ELF-1 (cell line): Measurements from ENCODE around the gene PRPF38A.
"Not testable (repeated sequence)": the region's sequence is repeated elsewhere in the genome, so short reads cannot be mapped to it uniquely, and the experiment has no call there.

Source experiments
- DNase-seq: peaks from one replicate; pipeline ENCODE4 v3.0.0-alpha.2; 2016; ENCODE audit warnings: low read depth, low spot score

The PRPF38A gene, protein sequence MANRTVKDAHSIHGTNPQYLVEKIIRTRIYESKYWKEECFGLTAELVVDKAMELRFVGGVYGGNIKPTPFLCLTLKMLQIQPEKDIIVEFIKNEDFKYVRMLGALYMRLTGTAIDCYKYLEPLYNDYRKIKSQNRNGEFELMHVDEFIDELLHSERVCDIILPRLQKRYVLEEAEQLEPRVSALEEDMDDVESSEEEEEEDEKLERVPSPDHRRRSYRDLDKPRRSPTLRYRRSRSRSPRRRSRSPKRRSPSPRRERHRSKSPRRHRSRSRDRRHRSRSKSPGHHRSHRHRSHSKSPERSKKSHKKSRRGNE

DNA sequence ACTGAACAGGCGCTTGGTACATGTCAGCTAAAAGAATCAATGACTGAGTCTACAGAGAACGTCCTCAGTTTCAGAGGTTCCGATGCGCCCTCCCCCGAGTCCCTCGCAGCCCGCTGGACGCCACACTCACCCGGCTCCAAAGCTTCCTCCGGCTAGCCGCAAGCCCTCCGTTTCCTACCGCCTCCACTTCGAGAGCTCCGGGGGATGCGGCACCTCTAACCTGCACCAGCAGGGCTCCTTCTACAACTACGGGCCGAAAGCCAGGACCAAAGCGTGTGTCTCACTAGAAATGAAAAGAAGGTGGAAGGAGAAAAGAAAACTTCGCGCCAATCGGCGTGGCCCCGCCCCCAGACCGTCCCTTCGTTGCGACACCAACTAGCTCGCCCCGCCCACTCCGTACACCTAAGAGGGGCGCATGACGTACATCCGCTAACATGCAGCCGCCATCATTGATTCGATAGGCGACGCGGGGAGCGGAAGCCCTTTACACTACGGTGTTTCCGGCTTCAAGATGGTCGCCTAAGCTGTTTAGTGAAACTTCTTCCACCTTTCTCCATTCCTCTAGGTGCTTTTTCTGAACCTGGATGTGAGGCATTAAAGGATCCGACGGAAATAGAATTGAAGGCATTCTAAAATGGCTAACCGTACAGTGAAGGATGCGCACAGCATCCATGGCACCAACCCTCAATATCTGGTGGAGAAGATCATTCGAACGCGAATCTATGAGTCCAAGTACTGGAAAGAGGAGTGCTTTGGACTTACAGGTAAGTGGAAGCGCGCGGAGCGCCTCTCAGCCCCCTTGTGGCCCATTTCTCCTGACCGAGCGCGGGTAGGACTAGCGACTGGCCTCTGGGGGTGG, at the start of gene PRPF38A, which contains the start of gene ORC1:
TSS of gene PRPF38A (plus strand) at position 487 of the 859 bp plus-strand sequence. CDS start at position 635, 148 bp downstream.
TSS of gene ORC1 (minus strand) at position 308 of the 859 bp plus-strand sequence. CDS start 2,200 bp downstream, outside the sequence.
- DNase-seq, result peak; percentile 98

DNA sequence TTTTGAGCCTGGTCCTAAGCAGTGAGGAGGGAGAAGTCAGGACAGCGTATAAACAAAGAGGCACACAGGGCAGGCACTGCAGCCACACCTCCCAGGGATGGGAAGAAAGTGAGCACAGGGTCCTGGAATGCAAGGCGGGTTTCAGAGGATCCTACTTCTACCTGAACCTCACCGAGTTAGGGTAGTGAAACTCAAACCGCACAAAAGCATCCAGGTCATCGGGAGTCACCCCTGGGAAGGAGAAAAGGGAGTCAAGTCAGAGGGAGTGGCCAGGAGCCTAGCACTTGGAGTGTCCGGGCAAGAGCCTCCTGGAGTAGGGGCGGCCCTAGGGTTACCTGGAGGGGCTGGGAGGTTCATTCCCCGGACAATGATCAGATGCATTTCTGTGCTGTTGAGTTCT, 49.0 kb upstream of the PRPF38A start:
- no peak for DNase-seq

DNA sequence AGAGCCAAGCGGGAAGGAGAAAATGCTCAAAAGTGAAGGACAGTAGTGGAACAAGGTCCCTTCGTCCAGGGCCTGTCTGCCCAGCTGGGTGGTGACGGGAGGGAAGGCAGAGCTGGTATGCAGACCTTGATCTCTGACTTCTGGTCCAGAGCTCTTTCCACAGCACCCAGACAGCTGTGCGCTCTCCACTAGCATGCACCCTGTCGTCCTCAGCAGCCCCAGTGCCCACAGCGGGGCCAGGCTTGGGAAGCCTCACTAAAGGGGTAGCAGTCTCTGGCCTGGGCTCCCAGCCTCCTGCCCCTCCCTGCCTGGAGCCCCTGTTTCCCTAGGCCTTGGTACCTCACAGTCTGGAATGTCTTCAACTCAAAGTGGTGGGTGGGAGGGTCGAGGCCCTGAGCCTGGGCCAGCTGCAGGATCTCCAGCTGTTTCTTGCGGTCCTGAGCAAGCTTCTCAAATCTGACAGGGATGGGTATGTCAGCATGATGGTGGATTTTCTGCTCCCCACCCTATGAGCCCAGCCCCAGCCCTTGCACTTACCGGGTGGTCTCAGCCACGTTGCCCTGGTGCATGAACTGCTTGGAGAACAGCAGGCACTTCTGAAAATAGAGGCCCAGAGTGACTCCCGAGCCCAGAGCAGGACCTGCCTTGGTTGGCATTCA, 48.4 kb upstream of the PRPF38A start:
- DNase-seq, result no peak

DNA sequence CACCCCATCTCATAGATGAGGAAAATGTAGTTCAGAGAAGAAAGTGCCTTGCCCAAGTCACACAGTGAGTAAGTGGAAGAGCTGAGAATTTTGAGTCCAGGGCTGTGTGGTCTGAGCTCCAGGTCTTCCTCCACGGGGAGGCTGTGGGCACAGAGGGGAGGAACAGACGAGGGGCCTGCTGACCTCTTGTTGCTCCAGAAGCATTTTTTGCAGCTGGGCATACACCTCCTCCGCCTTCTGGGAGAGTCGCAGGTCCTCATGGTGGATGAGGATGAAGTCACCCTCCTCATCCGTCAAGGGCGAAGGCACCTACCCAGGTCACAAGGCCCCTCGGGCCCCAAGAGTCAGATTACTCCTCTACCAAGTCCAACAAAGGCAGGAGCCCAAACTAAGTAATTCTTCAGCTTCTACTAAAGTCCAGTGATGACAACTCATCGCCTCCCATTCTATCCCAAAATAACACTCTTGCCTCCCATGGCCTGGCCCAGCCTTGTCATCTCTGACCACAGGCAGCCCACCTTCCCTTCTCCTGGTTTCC, 47.5 kb upstream of the PRPF38A start:
- no peak for DNase-seq

DNA sequence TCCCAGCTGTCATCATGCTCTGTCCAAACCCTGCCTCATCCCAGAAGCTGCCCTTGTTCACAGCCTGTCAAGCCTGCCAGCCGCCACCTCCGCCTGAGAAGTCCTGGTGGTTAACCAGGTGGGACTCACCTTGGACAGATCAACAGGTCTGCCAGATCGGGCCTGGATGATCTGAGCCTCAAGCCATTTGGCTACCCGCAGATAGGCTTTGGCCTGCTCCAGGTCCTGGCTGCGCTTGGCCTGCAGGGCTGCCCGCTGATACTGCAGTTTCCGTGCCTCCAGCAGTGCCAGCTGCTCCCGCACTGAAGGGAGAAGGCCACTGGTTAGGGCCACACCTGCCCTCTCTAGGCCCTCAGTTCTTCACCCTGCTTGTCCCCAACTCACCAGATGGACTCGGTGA, 47.0 kb upstream of the PRPF38A start:
- no peak for DNase-seq

DNA sequence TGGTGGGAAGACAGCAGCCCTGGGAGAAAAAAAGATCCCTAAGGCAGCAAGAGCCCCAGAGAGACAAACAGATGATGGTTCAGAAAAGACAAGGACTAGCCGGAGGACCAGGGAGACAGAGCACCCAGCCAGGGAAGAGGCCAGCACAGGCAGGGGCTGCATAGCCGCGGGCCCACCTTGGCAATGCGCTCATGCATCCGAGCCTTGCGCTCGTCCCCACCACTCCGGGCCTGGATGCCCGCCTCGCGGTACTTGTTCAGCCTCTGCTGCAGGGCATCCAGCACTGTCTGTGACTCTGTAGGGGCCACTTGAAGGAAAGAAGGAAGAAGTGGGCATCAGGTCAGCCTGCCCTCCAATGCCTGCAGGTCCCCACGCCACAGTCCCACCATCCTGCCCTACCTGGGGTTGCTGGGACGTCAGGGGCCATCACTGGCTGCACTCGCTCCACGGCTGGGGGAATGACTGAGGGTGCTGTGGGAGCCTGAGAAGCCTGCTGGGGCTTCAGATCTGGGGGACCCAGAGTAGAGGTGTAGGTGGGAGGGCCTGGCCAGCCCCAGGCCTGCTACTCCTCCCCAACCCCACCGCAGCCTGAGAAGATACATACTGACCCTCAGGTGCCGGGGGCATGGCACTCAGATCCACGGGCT, 45.4 kb upstream of the PRPF38A start:
- DNase-seq, result no peak

DNA sequence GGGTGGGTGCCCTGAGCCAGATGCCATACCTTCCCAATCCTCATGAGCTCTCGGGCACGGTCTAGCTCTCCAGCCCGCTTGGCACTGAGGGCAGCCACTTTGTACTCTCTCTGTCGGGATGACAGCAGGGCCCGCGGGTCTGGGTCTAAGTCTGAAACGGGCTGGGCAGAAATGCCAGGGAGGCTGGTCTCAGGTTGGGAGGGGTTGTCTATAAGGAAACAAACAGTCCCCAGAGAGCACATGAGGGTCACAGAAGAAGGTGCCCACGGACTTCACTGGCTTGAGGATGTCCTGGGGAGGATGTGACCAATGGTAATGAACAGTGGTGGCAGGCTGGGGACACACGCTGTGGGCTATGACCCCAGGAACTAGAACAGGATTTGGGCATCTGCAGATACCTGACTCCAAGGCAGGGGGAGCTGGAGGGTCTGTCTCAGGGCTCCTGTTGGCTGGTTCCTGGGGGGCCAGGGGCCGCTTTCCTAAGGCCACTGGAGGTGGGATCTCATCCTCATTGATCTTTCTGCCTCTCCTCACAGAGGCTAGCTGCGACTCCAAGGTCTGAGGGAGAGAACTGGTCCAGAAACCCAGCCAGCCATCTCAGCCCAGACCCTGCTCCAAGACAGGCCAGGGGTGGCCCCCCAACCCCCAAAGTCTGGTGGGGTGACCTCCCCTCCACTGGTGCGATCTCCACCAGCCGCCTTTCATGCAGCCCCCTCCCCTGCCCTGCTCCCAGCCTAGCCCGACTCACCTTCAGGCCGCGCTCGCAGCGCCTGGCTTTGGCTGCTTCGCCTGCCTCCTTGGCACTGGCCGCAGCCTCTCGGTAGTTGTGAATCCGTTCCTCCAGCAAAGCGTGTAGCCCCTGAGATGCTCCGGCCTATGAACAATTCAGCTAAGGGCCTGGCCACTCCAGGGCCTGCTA, 44.5 kb upstream of the PRPF38A start:
- no peak for DNase-seq

DNA sequence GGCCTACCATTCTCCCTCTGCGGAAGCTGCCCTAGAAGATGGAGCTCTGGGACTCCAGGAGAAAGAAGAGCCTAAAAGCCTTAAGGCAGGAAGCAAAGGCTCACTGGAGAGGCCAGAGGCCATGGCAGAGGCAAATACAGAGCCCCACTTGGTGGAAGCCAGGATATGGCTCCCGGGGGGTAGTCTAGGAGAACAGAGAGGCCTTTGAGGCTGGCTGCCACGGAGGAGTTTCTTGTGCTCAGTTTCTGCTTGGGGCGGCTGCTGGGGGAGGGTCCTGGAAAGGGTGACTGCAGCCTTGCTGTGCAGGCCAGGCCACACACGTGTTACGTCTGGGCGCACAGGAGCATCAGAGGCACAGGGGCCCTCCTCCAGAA, 43.8 kb upstream of the PRPF38A start:
- no peak for DNase-seq

DNA sequence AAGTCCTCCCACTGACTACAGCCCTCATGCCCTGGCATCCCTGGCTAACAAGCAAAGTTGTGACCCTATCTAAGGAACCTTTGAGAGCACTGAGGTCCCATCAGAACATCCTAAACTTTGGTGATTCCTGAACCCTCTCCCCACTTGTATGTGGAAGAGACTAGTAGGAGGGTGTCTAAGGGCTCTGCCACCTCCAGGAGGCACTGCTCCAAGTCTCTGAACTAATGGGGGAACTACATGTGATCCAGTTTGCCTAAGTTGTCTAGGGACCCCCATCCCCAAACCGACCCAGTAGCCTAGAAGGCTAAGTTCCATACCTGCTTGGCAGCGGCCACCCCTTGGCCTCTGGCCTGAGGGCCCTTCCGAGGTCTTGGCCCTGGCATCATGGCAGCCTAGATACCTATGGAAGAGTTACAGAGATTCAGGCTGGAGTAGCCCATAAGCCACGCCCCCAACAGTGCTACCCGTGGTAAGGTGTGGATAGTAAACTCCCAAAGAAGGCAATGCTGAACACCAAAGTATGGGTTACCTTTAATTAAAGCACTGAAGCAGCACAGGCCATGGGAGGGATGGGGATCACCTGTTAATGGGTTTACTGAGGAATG, 40.1 kb upstream of the PRPF38A start:
- DNase-seq, result no peak

DNA sequence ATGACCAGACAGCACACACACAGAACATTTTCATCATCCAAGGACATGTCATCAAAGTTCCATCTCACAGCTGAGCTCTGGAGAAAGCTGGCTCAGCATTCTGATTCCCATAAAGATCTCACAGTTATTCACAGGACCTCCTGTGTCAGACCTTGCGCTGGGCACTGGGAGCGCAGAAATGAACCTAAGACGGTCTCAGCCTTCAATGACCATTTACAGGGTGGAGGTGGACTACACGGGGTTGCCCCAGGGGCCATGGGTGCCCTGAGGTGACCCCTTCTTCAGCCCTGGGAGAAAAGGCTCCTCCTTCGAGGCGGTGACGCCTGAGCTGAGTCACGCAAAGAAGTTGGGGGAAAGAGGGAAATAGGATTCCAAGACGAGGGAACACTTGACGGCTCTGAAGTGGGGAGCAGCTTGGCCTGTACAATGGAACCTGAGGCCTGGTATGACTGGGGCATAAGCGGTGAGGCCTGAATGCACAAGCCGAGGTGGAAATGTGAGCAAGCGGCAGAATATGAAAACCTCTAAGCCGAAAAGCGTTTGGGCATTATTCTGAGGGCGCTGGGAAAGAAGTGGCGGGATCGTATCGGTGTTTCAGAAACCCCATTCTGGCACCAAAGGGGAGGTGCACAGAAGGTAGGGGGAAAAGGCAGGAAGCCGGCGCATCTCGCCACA, 39.2 kb upstream of the PRPF38A start:
- DNase-seq, result peak; percentile 65

DNA sequence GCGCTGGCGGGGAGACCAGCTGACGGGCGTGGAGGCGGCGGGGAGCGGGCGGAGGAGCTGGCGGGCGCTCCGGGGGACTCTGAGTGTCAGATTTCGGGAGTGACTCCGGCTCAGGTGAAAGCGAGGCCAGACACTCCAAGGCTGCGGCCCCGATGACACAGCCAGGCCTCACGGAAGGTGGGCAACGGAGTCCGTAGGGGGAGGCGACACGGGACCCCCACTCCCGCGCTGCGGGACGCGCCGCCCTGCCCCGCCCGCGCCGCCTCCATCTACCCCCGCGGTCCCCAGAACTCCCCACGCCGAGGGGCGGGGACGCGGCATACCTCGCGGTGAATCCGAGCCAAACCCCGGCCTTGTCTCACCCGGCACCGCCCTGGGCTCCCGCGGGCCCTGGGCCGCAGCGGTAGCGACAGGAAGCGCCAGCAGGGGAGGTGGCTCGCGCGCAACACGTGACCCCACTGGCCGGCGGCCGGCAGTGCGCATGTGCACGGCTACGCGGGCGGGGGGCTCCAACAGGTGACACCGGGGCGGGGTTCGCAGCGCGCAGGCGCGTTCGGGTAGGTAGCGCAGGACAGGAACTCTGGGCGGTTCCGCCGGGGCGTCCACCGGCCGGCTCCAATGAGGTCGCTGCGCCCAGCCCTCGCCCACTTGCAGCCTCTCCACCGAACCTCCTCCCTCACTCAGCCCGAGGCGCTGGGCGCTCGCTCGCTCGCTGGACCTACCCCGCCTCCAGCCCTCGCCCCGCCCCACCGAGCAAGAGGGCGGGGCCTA, 38.5 kb upstream of the PRPF38A start, which contains the start of gene CC2D1B:
TSS of gene CC2D1B (minus strand) at position 460 of the 771 bp plus-strand sequence. CDS start 1,585 bp downstream, outside the sequence.
- peak; percentile 100 for DNase-seq

DNA sequence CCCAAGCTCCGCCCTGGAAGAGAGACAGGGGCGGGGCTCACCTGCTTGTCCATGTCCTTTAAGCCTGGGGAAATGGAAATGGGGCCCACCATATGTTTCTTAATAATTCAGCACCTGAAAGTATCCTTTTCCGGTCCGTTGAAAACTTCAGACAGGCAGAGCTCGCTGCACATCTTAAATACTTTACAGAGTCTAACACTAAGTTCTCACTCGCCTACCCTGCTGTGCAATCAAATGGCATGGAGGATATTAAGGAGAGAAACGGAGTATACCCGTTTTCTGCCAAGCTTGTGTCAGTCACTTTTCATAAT, 37.9 kb upstream of the PRPF38A start:
- DNase-seq, result no peak

DNA sequence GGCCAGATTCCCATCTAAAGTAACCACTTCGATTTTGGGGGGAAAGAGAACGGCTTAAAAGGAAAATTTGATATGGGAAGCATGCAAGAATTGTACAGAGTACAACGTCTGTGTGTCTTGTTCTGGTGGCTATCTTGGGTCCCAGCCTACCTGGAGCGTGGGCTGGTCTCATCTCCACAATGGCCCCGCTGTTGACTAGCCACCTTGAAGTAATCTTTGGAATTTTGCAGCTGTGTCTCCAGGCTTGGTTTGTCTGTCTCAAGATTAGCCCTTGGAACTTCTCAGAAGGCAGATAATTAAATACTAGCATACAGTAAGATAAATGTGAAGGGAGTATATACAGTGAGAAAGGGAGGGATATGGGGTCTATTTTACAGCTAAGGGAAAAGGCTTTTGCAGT, 37.1 kb upstream of the PRPF38A start:
- DNase-seq, result no peak

DNA sequence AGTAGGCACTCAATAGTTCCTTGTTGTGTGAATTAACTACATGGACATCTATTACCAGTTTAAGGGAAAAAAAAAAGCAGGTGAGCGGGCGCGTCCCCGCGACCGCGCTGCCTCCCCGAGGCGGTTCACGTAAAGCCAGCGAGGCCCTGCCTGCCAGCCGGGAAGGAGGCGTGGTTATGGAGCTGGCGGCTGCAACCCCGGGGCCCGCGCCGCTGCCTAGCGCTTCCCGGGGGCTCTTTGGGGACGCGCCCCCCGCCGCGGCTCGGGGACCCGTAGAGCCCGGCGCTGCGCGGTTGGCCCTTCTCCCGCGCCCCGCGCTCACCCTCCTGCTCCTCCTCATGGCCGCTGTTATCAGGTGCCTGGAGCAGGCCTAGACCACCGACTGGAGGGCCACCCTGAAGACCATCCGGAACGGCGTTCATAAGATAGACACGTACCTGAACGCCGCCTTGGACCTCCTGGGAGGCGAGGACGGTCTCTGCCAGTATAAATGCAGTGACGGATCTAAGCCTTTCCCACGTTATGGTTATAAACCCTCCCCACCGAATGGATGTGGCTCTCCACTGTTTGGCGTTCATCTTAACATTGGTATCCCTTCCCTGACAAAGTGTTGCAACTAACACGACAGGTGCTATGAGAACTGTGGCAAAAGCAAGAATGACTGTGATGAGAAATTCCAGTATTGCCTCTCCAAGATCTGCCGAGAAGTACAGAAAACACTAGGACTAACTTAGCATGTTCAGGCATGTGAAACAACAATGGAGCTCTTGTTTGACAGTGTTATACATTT, 35.8 kb upstream of the PRPF38A start:
- peak; percentile 77 for DNase-seq

DNA sequence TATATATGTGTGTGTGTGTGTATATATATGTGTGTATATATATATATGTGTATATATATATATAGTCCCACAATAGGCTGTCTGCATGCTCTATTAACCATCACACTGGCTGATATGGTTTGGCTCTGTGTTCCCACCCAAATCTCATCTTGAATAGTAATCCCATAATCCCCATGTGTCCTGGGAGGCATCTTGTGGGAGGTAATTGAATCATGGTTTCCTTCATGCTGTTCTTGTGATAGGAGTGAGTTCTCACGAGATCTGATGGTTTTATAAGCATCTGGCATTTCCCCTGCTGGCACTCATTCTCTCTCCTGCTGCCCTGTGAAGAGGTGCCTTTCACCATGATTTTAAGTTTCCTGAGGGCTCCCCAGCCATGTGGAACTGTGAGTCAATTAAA, 34.6 kb upstream of the PRPF38A start:
- not testable (repeated sequence) for DNase-seq

DNA sequence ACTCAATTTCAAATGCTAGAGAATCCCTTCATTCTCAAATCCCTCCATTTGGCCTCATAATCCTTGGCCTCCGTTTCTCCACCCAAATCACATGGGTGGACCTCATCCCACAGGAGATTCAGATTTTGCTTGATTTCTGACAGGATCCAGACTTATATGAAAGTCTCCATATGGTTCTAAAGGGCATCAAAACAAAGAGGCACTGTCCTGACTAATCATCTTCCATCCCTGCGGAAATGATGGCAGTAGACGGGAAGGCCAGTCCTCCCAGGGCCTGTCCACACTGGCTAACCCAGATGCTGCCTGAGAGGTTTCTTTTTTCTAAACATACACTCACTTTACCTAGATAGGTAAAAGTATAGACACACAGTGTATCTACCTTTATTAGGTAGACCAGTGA, 19.0 kb upstream of the PRPF38A start:
- no peak for DNase-seq

DNA sequence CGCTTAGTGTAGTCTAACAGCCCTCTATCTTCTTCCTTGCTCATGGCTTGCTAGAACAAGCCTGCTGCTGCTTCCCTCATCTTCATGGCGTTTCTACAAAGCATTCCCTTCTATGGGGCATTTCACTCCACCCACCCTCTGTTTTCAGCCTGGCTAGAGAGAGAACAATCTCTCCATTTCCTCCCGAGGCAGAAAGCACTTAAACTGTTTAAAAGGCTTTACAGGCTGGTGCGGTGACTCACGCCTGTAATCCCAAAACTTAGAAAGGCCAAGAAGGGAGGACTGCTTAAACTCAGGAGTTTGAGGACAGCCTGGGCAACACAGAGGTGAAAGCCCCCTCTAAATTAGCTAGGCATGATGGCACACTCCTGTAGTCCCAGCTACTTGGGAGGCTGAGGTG, 17.9 kb upstream of the PRPF38A start:
- peak; percentile 28 for DNase-seq

DNA sequence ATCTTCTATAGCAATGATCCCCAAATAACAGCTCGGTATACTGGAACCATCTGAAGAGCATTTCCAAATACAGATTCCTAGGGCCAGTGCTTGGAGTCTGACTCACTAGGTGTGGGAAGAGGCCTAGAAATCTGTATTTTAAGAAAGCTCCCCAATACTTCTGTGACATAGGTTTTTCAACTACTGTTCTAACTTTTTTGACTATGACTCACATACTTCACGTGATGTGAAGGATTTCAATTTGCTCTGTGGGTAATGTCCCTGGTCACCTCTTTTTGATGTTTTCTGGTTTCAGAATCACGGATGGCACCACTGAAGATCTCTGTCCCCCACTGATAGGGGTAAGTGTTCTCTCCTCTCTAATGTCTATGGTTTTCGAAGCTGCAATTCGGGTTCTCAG, 11.2 kb upstream of the PRPF38A start:
- DNase-seq, result no peak
